Testis (tissue), 3 donors: Measurements from ENCODE around the gene HOXA7. TPM values are rescaled to one million over a fixed set of nuclear protein-coding genes. Genes with fewer than 3 reads are reported as not detected.

Experiments used
- DNase-seq: peaks from one replicate; pipeline ENCODE4 v3.0.0-alpha.2; 2019
- H3K27ac ChIP-seq, 2 donors: fragments of 200-600 bp; sonication (generic); one replicate each; pipeline ENCODE4 v1.5.1; 2019
- H3K27me3 ChIP-seq: fragments of 200-600 bp; sonication (generic); one replicate; pipeline ENCODE4 v1.5.1; 2019
- H3K36me3 ChIP-seq: fragments of 200-600 bp; sonication (generic); one replicate; pipeline ENCODE4 v1.5.1; 2017; ENCODE audit warnings: low read depth; ENCODE audit errors: missing control alignments
- H3K4me1 ChIP-seq: fragments of 200-600 bp; sonication (generic); one replicate; pipeline ENCODE4 v1.5.1; 2019
- H3K4me3 ChIP-seq, 2 donors: fragments of 200-600 bp; sonication (generic); one replicate each; pipeline ENCODE4 v1.5.1; 2017 to 2019
- H3K9me3 ChIP-seq: fragments of 200-600 bp; sonication (generic); one replicate; pipeline ENCODE4 v1.5.1; 2017
- POLR2A ChIP-seq: fragments of 450-650 bp; IDR thresholded peaks from one replicate; pipeline ENCODE4 v1.6.1; 2017; ENCODE audit warnings: antibody characterized with exemption, mild to moderate bottlenecking, moderate library complexity
- WGBS, 2 donors: methylation state at CpG; one replicate each; pipeline ENCODE4 v1.1.5; 2018; 5-methylcytosine and 5-hydroxymethylcytosine counted together
- intact Hi-C: fragments of 100-400 bp; cut with DNase I; formaldehyde crosslinking; loops from one replicate; pipeline ENCODE4 v1.15.1; 2023; ENCODE audit warnings: low total_unique reads
- microRNA counts, 2 donors: library from miRNA; unstranded; fragments of <30 nt; microRNA quantifications; one replicate each; lab custom pipeline; 2016
- microRNA-seq, 2 donors: library from miRNA; unstranded; fragments of <30 nt; microRNA quantifications; one replicate each; pipeline ENCODE4, GENCODE V29; 2016; ENCODE audit warnings: borderline number of aligned reads in 2 of 2, borderline replicate concordance in 1 of 2
- polyA plus RNA-seq: library from polyadenylated mRNA; stranded (reverse); fragments of 350-450 nt; fragmentation: Illumina TruSeq; extraction: RNeasy Lipid Tissue Mini Kit (QIAGEN cat#74804); gene quantifications from one replicate; pipeline ENCODE4 v1.2.3, GENCODE V29; 2014; ENCODE audit warnings: low read depth, low replicate concordance; ENCODE audit not compliant: insufficient read depth
- small RNA-seq, 2 donors: library from RNA; depleted of rRNA; stranded (forward); fragments of <200 nt; gene quantifications; one replicate each; pipeline ENCODE3, GENCODE V24; 2016
- total RNA-seq, 2 donors: library from RNA; depleted of rRNA; stranded (reverse); fragments of >200 nt; gene quantifications; one replicate each; pipeline ENCODE4 v1.2.3, GENCODE V29; 2016
- TF ChIP-seq, protein P1 (sequence below), 3 experiments: fragments of 450-650 bp in 2 of 3; fragments of 200-600 bp in 1 of 3; sonication (generic) in 1 of 3; IDR thresholded peaks; one replicate each; pipeline ENCODE4 v1.5.1; 2016 to 2019; ENCODE audit warnings: antibody characterized with exemption in 3 of 3, mild to moderate bottlenecking in 2 of 3, moderate library complexity in 1 of 3

The HOXA7 gene
- total and polyA plus RNA-seq, 3 donors from 2014 or later, result 3.1 to 13.1 (median 7.8) TPM

DNA sequence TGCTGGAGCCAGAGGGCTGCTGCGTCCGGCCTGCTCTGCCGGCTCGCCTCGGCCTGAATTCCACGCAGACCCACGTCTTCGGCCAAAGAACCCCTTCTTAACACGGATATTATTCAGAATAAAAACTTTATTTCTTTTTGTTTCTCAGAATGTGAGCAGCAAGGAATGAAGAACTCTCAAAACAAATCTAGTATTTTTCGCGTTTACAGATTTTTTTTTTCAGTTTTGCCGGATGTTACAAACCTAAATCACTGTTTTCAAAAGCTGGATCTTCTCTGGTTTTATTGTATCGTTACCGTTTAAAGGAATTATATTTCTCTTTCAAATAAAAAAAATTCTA is 49.6 kb downstream of the HOXA7 start:
- H3K9me3 ChIP-seq, result no peaks in the 10 kb centered on the region
- no peak for DNase-seq
- TF ChIP-seq, protein P1, sequence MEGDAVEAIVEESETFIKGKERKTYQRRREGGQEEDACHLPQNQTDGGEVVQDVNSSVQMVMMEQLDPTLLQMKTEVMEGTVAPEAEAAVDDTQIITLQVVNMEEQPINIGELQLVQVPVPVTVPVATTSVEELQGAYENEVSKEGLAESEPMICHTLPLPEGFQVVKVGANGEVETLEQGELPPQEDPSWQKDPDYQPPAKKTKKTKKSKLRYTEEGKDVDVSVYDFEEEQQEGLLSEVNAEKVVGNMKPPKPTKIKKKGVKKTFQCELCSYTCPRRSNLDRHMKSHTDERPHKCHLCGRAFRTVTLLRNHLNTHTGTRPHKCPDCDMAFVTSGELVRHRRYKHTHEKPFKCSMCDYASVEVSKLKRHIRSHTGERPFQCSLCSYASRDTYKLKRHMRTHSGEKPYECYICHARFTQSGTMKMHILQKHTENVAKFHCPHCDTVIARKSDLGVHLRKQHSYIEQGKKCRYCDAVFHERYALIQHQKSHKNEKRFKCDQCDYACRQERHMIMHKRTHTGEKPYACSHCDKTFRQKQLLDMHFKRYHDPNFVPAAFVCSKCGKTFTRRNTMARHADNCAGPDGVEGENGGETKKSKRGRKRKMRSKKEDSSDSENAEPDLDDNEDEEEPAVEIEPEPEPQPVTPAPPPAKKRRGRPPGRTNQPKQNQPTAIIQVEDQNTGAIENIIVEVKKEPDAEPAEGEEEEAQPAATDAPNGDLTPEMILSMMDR (IDR thresholded peaks at IDR 0.05), result no peak
- no peak for TF ChIP-seq POLR2A
- no peak overlapping the region for H3K4me3 ChIP-seq
- no peaks in the 10 kb centered on the region for H3K36me3 ChIP-seq
- intact Hi-C loops, result no loop called here
- WGBS, 2 donors, result 19 to 33% methylated on average over 14 of the region's 14 CpGs
- H3K4me1 ChIP-seq, result no peaks in the 10 kb centered on the region
- H3K27ac ChIP-seq, result no peak overlapping the region
- H3K27me3 ChIP-seq, result no peaks in the 10 kb centered on the region

DNA sequence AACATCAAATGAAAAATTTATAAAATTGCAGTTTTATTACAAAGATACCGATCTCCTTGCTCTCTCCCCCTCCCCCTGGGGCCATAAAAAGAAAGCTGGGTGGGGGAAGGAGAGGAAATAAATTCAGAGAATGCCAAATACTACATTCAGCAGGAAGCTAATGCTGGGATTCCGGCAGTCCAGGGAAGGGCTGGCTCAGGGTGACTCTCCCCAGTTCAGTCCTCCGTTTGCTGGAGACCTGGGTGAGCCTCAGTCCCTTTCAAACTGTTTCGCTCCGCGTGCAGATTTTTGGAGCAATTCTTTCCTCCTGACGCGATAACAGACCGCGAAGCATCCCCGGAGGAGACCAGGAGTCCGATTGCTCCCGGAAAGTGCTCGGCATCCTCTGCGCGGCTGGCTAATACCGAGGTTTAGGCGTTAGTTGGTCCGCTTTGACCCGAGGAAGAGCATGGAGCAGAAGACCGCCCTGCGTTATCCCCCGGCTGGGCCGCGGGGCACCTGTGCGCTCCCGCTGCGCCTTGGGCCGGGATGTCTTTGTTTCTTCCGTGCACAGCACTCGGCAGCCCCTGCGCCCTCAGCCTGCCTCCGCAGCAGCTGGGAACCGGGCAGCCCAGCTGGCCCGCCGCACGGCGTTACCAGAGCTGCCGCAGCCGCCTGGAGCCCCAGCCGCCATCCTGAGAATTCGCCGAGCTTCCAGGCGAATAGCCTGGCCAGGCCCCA is 50.1 kb downstream of the HOXA7 start:
- H3K27ac ChIP-seq, result no peak overlapping the region
- DNase-seq, result no peak
- no peaks in the 10 kb centered on the region for H3K4me1 ChIP-seq
- no peaks in the 10 kb centered on the region for H3K9me3 ChIP-seq
- H3K36me3 ChIP-seq, result no peaks in the 10 kb centered on the region
- TF ChIP-seq, protein P1 (IDR thresholded peaks at IDR 0.05), result no peak
- TF ChIP-seq POLR2A, result no peak
- WGBS, 2 donors, result 18 to 36% methylated on average over 30 to 44 of the region's 44 CpGs
- H3K4me3 ChIP-seq, result no peak overlapping the region
- intact Hi-C loops, result no loop called here
- no peaks in the 10 kb centered on the region for H3K27me3 ChIP-seq

DNA sequence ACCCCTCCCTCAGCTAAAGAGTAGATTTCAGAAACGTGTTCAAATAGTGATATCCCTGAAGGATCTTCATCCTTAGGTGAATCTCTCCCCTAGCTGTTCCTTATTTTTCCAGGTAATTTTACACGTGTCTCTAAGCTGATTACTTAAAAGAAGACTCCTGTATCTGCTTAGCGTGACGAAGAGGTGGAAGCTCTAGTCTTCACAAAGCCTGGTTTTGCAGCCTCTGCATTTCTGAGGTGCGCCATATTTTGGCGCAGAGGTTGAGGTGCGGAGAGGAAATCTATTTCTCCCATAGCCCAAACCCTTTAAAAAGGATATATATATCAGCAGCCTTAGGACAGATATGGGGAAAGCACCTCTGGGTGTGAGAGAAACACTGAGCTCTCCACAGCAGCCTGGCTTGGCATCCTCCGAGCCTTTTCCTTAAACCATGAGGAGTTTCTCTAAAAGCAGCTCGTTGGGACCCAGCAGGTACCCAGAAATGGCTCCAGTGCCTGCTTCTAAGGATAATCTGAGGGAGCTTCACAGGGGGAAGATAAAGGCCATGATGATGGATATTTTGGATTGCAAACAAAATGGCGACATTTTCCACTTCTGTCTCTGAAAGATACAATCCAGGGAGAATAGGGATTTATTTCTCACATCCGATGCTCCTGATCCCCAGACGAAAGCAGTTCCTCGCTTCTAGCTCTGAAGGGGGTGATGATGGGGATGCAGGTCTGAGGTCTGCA is 51.0 kb downstream of the HOXA7 start:
- H3K9me3 ChIP-seq, result no peaks in the 10 kb centered on the region
- 34 to 46% methylated on average over 13 of the region's 13 CpGs for WGBS, 2 donors
- no peaks in the 10 kb centered on the region for H3K36me3 ChIP-seq
- no peak for TF ChIP-seq POLR2A
- TF ChIP-seq, protein P1 (IDR thresholded peaks at IDR 0.05), result no peak
- no peak for DNase-seq
- intact Hi-C loops, result no loop called here
- no peaks in the 10 kb centered on the region for H3K4me1 ChIP-seq
- no peaks in the 10 kb centered on the region for H3K27me3 ChIP-seq
- H3K4me3 ChIP-seq, result no peak overlapping the region
- H3K27ac ChIP-seq, result no peak overlapping the region

DNA sequence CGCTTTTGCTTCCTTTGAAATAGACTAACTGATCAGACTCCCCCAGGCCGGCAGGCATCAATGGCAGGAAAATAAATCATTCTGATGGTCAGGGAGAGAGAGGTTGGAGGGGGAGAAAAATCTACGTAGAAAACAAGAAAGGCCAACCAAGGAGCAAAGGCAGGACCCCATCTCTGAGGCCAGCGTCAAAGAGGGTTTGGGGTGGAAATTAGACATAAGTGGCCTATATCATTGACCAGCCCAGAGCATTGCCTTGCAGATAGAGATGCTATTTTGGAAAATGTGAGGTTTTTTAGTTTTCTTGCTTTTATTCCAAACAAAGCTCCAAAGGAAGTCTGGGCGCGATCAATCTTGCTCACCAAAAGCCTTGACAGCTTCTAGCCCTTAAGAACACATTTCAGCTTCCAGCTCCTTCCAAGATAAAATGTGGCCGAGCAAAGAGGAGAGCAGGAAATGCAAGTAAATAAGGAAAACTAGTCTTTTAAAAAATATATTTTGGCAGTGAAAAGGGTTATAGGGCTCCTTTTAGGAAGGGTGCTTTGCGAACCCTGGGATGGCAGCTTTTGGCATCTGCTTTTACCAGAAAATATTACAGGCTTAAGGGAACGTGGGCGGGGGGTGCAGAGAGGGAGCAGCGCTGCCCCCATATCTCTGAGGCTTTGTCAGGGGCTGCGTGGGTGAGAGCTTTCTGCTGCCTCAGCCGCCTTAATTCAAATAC is 52.0 kb downstream of the HOXA7 start:
- Histone ChIP-seq H3K27me3 (no peaks in the 10 kb centered on the region), H3K9me3 (no peaks in the 10 kb centered on the region), H3K27ac (no peak overlapping the region), H3K4me1 (no peaks in the 10 kb centered on the region), H3K36me3 (no peaks in the 10 kb centered on the region), H3K4me3 (no peak overlapping the region)
- intact Hi-C loops, result no loop called here
- TF ChIP-seq, protein P1 (IDR thresholded peaks at IDR 0.05), result no peak
- TF ChIP-seq POLR2A, result no peak
- DNase-seq, result no peak
- WGBS, 2 donors, result 17 to 23% methylated on average over 13 of the region's 13 CpGs

MicroRNAs encoded within 50 kb of the gene (microRNA counts, 767-probe panel; counts per million panel counts)
- microRNA hsa-miR-196b-5p (lab: Ali Mortazavi, UCI), result 0 to 152 counts per million in 2 donors

Small RNA genes within 50 kb of the gene (microRNA-seq; reads per million reads assigned to microRNA genes)
- 43.8 to 62.2 reads per million in 2 donors for gene MIR196B

Small RNA genes within 50 kb of the gene (small RNA-seq; reads per million reads assigned to genes)
- gene AC004080.5 (0 reads per million in 2 donors), gene RF02140 (0 reads per million in 2 donors), gene RF02141 (0 reads per million in 2 donors)

Other genes starting within 250 kb of the HOXA7 start
- under 1 TPM; 0.37 to 0.79 TPM for gene HOXA1, start 60.7 kb downstream of the HOXA7 start, total RNA-seq
- 0.16 TPM for gene HOXA1, start 60.7 kb downstream of the HOXA7 start, polyA plus RNA-seq
- under 1 TPM in 1 of 2 donors, not detected in 1; 0.31 TPM for gene HOXA2, start 54.0 kb downstream of the HOXA7 start, total RNA-seq
- 0.32 TPM for gene HOXA2, start 54.0 kb downstream of the HOXA7 start, polyA plus RNA-seq
- 1 to 10 TPM; 1.7 to 3.4 TPM for gene HOXA4, start 25.9 kb downstream of the HOXA7 start, total RNA-seq
- gene HOXA4, start 25.9 kb downstream of the HOXA7 start, polyA plus RNA-seq, result 3.3 TPM
- gene HOXA5, start 13.0 kb downstream of the HOXA7 start, total RNA-seq, result under 1 TPM in 1 of 2 donors, not detected in 1; 0.63 TPM
- 7.6 TPM for gene HOXA5, start 13.0 kb downstream of the HOXA7 start, polyA plus RNA-seq
- gene HOXA6, start 8.9 kb downstream of the HOXA7 start, total RNA-seq, result not detected
- 0.37 TPM for gene HOXA6, start 8.9 kb downstream of the HOXA7 start, polyA plus RNA-seq
- 1 to 10 TPM in 1 of 2 donors, under 1 TPM in 1; 0.93 to 2.4 TPM for gene HOXA3, start 4.1 kb downstream of the HOXA7 start, total RNA-seq
- 2.8 TPM for gene HOXA3, start 4.1 kb downstream of the HOXA7 start, polyA plus RNA-seq
- under 1 TPM; 0.25 to 0.39 TPM for gene HOXA9, start 8.9 kb upstream of the HOXA7 start, total RNA-seq
- 1.0 TPM for gene HOXA9, start 8.9 kb upstream of the HOXA7 start, polyA plus RNA-seq
- 1 to 10 TPM in 1 of 2 donors, under 1 TPM in 1; 0.31 to 1.8 TPM for gene HOXA10, start 17.6 kb upstream of the HOXA7 start, total RNA-seq
- 1.6 TPM for gene HOXA10, start 17.6 kb upstream of the HOXA7 start, polyA plus RNA-seq
- under 1 TPM in 1 of 2 donors, not detected in 1; 0.25 TPM for gene HOXA11, start 28.6 kb upstream of the HOXA7 start, total RNA-seq
- 0.96 TPM for gene HOXA11, start 28.6 kb upstream of the HOXA7 start, polyA plus RNA-seq
- gene HOXA13, start 43.4 kb upstream of the HOXA7 start, total RNA-seq, result not detected
- 0.30 TPM for gene HOXA13, start 43.4 kb upstream of the HOXA7 start, polyA plus RNA-seq
- gene EVX1, start 86.1 kb upstream of the HOXA7 start, total RNA-seq, result under 1 TPM; 0.25 to 0.63 TPM
- gene EVX1, start 86.1 kb upstream of the HOXA7 start, polyA plus RNA-seq, result 1.4 TPM